GM18868 (cell line): Measurements from ENCODE around the gene NBPF20.
"Not testable (repeated sequence)": the region's sequence is repeated elsewhere in the genome, so short reads cannot be mapped to it uniquely, and the experiment has no call there.

Experiments
- ATAC-seq: cut with Tn5 transposase; IDR thresholded peaks from one replicate; pipeline ENCODE4 v1.9.1; 2021; ENCODE audit warnings: mild to moderate bottlenecking, moderate library complexity; ENCODE audit not compliant: unreplicated experiment

NBPF20 gene

GRCh38 chr1:145430830-145431229 is 5.4 kb upstream of the NBPF20 start:
- ATAC-seq: not testable (repeated sequence)

GRCh38 chr1:145429329-145429728 is 3.9 kb upstream of the NBPF20 start:
- not testable (repeated sequence) for ATAC-seq

- peak; percentile 66 for ATAC-seq
These were observed 579 bp downstream of the NBPF20 start for GRCh38 chr1:145424612-145425435.

GRCh38 chr1:145415149-145415548 is 10.3 kb downstream of the NBPF20 start:
- ATAC-seq: not testable (repeated sequence)

GRCh38 chr1:145407266-145407665 is 18.1 kb downstream of the NBPF20 start:
- ATAC-seq: not testable (repeated sequence)

- ATAC-seq: not testable (repeated sequence)
These were observed 20.5 kb downstream of the NBPF20 start for GRCh38 chr1:145404949-145405348.

GRCh38 chr1:145400701-145401100 is 24.7 kb downstream of the NBPF20 start:
- ATAC-seq: not testable (repeated sequence)
